Stimulated activated CD4-positive, alpha-beta T cell treated with anti-CD3 and anti-CD28 coated beads, Interleukin-12 subunit alpha, Interleukin-12 subunit beta, amount 100 ng/mL, for 48 hours (primary cell): Measurements from ENCODE around the gene TIMELESS.
A peak's percentile ranks its signal among the peaks of the same experiment; 100 is the strongest.
"Not testable (repeated sequence)": the region's sequence is repeated elsewhere in the genome, so short reads cannot be mapped to it uniquely, and the experiment has no call there.

ENCODE experiments used
- DNase-seq, 3 donors: peaks; one replicate each; pipeline ENCODE4 v3.0.0-alpha.2; 2020; ENCODE audit warnings: low read depth in 2 of 3, low spot score in 1 of 3

The TIMELESS gene, protein sequence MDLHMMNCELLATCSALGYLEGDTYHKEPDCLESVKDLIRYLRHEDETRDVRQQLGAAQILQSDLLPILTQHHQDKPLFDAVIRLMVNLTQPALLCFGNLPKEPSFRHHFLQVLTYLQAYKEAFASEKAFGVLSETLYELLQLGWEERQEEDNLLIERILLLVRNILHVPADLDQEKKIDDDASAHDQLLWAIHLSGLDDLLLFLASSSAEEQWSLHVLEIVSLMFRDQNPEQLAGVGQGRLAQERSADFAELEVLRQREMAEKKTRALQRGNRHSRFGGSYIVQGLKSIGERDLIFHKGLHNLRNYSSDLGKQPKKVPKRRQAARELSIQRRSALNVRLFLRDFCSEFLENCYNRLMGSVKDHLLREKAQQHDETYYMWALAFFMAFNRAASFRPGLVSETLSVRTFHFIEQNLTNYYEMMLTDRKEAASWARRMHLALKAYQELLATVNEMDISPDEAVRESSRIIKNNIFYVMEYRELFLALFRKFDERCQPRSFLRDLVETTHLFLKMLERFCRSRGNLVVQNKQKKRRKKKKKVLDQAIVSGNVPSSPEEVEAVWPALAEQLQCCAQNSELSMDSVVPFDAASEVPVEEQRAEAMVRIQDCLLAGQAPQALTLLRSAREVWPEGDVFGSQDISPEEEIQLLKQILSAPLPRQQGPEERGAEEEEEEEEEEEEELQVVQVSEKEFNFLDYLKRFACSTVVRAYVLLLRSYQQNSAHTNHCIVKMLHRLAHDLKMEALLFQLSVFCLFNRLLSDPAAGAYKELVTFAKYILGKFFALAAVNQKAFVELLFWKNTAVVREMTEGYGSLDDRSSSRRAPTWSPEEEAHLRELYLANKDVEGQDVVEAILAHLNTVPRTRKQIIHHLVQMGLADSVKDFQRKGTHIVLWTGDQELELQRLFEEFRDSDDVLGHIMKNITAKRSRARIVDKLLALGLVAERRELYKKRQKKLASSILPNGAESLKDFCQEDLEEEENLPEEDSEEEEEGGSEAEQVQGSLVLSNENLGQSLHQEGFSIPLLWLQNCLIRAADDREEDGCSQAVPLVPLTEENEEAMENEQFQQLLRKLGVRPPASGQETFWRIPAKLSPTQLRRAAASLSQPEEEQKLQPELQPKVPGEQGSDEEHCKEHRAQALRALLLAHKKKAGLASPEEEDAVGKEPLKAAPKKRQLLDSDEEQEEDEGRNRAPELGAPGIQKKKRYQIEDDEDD

DNA sequence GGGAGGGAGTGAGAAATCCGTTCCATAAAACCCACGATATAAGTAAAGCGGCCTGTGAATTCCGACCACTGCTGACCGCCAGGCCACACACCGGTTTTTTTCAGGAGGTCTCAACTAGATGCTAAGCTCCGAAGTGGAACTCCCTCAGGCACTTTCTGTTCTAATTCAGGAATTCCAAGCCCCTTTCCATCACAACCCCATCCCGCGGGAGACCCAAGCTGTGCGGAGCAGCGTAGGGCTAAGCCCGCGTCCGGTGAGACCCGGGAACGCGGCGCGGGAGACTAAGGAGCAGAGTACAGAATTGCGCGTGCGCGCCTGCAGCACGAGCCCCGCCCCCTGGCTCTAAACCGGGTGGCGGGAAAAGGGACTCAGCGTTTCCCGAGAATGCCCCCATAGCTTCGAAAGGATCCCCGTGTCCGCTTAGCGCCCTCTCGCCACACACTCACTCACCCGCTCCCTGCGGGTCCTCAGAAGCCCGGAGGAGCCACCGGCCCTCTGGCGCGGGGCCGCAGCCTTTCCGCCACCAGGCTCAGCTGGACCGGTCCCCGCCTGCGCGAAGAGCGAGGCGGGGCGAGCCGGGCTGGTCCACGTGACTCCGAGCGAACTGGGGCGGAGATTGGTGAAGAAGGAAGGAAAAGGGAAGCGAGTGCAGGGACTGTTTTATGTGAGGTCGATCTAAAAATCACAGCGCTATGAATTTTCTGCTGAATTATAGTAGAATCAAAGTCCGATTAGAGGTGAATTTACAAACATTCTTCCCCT is at the start of gene TIMELESS:
Gene TIMELESS (minus strand): TSS at position 567 of the 762 bp plus-strand sequence. CDS start 15,256 bp downstream, outside the sequence.
- peak; percentile 72 to 84 (median 75) for DNase-seq

DNA sequence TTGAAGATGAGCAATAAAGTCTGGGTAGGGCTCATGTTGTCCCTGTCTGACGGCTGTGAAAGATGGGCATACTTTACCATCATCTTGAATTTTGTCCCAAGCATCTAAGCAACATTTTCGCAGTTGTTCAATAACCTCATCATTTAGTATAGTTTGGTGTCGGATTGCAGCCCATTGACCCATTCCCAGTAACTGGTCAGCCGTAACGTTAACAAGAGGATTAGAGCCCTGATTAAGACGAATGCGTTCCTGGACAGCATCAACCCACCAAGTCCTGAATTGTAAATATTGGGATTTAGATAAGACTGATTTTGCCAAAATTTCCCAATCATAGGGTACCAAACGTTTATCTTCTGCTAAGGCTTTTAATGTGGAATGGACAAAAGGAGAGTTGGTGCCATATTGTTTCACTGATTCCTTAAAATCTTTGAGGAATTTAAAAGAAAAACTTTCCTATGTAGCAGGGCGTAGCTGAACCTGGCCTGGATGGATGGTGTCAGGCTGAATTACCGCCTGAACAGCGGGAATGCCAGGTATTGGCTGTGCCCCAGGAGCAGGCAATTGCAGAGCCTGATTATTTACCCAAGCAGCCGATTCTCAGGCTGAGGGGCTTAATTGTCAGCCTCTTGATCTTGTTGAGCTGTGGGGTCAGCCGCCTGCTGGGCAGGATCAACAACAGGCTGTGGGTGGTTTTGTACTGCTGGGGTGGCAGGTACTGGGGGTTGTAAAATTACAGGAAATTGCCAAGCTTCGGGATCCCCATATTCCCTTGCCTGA is 49.1 kb upstream of the TIMELESS start:
- not testable (repeated sequence) for DNase-seq

DNA sequence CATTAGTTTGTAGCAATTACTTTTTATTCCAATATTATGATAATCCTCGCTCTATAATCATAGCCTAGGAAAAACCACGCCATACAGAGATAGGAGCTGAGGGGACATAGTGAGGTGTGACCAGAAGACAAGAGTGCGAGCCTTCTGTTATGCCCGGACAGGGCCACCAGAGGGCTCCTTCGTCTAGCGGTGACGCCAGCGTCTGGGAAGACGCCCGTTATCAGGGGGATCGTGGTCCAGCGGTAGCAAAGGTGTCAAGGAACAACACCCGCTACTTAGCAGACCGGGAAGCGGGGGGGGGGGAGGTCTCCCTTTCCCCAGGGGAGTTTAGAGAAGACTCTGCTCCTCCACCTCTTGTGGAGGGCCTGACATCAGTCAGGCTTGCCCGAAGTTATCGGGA is 47.5 kb upstream of the TIMELESS start:
- DNase-seq: peak; percentile 32 to 68 (median 39)

DNA sequence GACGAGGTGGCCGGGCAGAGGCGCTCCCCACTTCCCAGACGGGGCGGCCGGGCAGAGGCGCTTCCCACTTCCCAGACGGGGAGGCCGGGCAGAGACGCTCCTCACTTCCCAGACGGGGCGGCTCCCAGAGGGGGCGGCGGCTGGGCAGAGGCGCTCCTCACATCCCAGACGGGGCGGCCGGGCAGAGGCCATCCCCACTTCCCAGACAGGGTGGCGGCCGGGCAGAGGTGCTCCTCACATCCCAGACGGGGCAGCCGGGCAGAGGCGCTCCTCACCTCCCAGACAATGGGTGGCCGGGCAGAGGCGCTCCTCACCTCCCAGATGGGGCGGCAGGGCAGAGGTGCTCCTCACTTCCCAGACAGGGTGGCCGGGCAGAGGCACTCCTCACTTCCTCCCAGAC is 45.3 kb upstream of the TIMELESS start:
- not testable (repeated sequence) for DNase-seq

DNA sequence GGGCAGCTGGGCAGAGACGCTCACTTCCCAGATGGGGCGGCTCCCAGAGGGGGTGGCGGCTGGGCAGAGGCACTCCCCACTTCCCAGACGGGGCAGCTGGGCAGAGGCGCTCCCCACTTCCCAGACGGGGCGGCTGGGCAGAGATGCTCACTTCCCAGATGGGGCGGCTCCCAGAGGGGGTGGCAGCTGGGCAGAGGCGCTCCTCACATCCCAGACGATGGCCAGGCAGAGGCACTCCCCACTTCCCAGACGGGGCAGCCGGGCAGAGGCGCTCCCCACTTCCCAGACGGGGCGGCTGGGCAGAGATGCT is 44.8 kb upstream of the TIMELESS start:
- DNase-seq: not testable (repeated sequence)

DNA sequence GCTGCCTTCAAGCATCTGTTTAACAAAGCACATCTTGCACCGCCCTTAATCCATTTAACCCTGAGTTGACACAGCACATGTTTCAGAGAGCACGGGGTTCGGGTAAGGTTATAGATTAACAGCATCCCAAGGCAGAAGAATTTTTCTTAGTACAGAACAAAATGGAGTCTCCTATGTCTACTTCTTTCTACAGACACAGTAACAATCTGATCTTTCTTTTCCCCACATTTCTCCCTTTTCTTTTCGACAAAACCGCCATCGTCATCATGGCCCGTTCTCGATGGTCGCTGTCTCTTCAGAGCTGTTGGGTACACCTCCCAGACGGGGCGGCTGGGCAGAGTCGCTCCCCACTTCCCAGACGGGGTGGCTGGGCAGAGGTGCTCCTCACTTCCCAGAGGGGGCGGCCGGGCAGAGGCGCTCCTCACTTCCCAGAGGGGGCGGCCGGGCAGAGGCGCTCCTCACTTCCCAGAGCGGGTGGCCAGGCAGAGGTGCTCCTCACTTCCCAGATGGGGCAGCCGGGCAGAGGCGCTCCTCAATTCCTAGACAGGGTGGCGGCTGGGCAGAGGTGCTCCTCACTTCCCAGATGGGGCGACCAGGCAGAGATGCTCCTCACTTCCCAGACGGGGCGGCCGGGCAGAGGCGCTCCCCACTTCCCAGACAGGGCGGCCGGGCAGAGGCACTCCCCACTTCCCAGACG is 44.3 kb upstream of the TIMELESS start:
- not testable (repeated sequence) for DNase-seq

DNA sequence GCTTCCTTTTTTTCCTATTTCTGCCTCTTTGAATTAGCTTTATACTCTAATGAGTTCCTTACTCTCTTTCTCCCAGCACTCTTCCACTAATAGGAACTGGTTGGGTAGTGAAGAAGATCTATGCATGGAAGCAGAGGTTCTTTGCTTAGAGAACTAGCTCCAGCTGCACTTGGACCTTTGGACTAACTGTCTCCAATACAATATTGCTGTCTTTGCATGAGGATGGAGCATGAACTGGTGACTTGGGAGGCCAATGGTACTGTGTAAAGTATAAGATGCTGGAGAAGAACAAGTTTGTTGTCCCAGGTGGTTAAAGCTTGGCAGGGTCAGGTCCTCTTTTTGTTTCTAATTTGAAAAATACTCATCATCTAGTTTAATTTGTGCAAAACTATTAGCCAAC is 41.1 kb upstream of the TIMELESS start:
- no peak for DNase-seq

DNA sequence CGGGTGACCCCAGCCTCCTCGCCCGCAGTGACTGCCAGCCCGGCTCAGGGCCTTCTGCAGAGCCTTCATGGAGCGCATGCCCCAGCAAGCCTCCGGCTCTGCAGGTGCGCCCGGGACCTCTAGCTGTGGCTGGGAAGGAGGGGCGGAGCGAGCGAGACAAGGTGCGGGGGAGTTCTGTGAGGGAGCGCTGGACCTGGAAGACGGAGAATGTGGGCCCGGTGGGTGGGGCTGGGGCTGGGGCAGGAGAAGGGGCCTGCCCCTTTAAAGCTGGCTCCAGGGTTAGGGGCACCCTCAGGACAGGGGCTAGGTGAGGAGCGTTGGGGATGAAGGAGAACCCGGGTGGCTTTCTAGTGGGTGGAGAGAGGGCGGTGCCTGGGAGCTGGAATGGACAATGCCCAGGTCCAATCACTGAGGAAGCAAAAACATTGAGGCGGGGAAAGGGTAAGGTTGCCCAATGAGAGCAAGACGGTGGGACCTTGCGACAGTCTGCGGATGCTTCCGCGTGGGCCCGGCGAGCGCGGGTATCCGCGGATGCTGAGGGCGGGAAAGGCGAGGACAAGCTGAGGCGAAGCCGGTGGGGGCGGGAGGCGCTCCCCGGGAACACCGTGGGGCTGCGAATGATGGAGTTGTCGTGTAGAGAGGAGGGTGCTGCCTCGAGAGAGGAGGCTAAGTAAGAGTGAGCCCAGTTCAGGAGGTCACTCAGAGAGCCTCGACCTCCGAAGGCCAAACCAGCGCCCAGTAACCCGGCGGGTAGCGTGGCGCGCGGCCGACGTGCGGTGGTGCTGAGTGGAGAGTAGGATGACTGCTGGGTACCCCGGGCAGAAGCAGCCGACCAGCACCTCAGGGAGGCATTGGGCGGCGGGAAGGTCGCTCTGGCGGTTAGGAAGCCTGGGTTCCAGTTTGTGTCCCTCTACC is 39.1 kb upstream of the TIMELESS start, which contains the start of gene GLS2:
Gene GLS2 (minus strand): TSS at position 121 of the 915 bp plus-strand sequence. CDS start 43 bp downstream, at position 78.
- DNase-seq: peak; percentile 54 to 63 (median 59)

DNA sequence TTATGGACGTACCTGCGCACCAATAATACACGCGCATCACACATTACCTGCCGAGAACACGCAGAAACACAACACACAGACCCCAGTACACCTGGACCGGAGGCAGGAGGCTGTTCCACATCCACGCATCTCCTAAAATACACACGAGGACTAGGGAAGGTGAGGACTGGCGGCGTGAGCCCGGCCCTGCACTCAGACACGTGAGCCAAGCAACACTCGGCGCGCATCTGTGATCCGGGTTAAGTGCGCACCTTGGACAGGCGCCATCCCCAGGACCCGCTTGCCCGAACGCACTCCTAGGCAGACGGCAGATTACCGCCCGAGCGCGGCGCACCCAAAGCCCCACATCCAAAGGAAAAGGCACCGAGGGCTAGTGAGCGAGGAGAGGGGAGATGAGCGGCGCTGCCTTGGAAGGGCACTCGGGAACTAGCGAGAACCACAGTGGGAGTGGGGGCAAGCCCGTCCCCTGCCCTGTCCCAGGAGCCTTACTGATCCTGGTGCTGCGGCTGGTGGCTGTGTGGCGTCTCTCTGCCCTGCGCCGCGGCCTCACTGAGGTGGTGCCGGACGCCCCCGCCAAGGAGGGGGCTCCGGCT is 38.3 kb upstream of the TIMELESS start:
- DNase-seq: peak in 1 of 3 donors; percentile 5

DNA sequence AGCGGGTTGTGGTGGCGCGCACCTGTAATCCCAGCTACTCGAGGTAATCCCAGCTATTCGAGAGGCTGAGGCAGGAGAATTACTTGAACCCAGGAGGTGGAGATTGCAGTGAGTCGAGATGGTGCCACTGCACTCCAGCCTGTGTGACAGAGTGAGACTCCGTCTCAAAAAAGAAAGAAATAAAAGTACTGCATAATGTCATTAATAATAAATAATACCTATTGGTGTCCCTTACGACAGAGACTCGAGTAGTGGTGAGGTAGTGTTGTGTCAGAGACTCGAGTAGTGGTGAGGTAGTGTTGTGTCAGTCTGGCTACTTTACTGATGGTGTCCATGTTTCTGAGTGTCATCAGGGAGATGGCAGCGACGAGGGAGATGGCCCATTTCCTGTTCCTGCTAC is 37.5 kb upstream of the TIMELESS start:
- DNase-seq: no peak

DNA sequence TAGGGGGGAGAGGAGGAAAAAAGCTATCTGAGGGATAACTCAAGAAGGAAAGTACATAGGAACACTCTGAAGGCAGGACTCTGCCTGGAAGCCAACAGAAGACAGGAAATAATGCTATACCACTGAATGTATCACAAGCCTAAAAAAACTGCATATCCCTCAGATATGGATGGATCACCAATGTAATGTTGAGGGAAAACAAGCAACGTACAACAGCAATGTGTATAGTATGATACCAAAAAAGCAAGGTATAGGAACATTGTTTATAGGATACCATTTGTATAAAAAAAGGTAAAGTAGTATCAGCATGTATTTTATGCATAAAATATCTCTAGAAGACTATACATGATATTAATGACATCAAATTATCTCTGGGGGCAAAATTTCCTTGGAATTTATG is 35.3 kb upstream of the TIMELESS start:
- DNase-seq: no peak

DNA sequence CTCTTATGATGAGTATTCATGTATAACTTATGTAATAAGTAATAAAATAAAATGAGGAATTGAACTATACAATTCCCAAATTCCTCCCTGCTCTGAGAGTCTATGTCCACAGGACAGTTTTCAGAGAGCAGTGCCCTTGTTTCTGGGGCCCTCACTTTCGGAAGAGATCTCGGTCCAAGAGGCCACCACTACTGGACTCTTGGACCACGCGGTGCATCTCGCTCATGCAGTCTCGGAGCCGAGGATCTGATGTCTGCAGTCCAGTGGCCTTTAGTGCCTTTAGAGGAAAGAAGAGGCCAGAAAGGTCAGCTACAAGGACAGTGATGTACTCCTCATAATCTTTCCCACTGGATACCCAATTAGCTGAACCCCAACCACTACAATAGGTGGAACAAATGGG is 30.4 kb upstream of the TIMELESS start:
- DNase-seq: no peak

DNA sequence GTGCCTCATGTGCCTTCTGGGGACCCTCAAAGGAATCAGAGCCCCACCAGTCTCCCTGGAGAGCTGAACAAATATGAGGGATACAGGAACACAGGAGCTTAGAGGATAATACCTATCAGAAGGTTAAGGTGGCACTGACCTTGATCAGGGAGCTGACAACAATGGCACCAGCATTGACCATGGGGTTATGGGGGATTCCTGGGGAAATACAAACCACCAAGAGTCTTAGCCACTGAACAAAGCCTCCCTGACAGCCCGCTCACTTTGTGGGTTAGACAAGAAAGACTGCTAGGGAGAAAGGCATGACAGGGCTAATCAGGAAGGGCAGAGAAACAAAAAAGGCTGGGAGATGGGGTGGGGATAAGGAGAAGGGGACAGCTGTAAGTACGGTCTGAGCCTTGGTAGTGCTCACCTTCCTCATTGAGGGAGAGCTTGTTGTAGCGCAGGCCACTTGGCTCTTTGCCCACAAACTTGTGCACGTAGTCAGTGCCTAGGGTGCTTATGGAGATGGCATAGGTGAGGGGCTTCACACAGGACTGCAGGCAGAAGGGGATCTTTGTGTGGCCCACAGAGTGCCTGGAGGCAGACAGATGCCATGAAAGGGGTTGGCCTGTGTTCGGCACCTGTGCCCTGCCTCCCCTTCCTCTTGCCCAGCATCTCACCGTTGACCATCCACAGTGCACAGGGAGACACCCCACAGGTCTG is 28.4 kb upstream of the TIMELESS start:
- DNase-seq: no peak

DNA sequence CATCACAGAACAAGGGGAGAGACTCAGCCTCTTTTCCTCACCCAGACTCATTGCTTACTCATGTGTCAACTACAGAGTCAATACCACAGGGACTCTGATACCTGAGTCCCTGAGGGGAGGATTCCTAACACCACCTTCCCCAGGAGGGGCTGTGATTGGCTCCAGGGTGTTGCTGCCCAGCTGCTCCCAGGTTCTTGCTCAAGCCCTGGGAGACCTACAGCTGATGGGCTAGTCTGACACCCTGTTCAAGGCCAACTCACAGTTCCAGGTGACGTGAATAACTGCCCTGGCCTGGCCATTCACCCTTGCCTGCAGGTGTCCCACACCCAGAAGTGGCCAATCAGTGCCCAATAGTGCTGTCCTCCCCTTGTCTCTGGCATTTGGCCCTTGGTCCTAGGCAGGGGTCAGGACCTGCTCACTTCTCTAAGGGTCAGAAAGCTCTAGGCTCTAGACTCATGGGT is 27.8 kb upstream of the TIMELESS start:
- DNase-seq: no peak

DNA sequence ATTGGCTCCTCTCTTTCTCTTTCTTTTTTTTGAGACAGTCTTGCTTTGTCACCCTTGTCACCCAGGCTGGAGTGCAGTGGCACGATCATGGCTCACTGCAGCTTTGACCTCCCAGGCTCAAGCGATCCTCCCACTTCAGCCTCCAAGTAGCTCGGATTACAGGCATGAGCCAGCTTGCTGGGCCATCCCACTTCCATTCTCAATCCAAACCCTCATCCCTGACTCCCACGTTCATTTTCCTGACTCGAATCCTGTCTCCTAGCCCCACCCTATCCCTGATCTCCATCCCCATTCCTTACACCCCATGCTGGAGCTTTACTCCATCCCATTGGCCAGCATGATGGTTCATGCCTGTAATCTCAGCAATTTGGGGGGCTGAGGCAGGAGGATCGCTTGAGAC is 26.9 kb upstream of the TIMELESS start:
- no peak for DNase-seq

DNA sequence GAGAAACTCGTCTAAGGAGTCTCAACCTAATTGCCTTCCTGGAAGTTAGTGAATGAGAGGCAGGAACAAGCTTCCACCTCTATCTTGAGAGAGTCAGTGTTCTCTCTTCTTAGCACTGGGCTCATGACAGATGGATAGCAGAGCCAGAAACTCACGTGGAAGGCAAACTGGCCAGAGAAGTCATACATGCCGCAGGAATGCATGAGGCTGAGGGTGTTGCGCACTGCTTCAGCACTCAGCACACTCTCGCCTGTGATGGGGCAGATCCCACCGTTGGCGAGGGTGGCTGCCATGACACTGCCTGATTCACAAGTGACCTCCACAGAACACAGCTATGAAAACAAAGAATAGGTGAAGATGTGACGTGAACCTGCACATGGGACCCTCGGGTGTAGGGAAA is 25.2 kb upstream of the TIMELESS start:
- DNase-seq: no peak
